Right lobe of liver (tissue), 4 donors: ENCODE results near the gene WSB2.

Experiments
- POLR2A ChIP-seq: fragments of 450-650 bp; IDR thresholded peaks from one replicate; pipeline ENCODE4 v1.6.1; 2017; ENCODE audit warnings: antibody characterized with exemption, mild to moderate bottlenecking
- TF ChIP-seq, protein P1 (sequence below), 4 donors: fragments of 200-600 bp in 3 of 4; fragments of 450-650 bp in 1 of 4; IDR thresholded peaks; one replicate each; pipeline versions ENCODE4 v1.5.1 to v1.8.0; 2016 to 2022; ENCODE audit warnings: antibody characterized with exemption in 4 of 4, mild to moderate bottlenecking in 2 of 4
- donor health status: DM: no; HTN: no; CAD: no.
- donor health status: DM: no; HTN: no; CAD: no.
- donor health status: DM: no; HTN: yes; CAD: no.

DNA sequence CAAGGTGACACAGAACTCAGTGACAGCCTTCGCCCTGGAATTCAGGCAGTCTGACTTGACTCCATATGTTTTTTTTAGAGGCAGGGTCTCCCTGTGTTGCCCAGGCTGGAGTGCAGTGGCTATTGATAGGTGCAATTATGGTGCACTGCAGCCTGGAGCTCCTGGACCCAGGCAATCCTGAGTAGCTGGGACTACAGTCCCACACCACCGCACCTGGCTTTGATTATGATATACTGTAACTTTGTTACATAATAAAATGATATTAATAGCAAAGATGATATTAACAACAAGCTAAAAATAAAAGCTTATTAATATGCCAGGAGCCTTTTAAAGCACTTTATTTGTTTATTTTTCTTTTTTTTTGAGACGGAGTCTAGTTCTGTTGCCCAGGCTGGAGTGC, 33.1 kb upstream of the WSB2 start:
- TF ChIP-seq POLR2A: no peak
- TF ChIP-seq, protein P1, sequence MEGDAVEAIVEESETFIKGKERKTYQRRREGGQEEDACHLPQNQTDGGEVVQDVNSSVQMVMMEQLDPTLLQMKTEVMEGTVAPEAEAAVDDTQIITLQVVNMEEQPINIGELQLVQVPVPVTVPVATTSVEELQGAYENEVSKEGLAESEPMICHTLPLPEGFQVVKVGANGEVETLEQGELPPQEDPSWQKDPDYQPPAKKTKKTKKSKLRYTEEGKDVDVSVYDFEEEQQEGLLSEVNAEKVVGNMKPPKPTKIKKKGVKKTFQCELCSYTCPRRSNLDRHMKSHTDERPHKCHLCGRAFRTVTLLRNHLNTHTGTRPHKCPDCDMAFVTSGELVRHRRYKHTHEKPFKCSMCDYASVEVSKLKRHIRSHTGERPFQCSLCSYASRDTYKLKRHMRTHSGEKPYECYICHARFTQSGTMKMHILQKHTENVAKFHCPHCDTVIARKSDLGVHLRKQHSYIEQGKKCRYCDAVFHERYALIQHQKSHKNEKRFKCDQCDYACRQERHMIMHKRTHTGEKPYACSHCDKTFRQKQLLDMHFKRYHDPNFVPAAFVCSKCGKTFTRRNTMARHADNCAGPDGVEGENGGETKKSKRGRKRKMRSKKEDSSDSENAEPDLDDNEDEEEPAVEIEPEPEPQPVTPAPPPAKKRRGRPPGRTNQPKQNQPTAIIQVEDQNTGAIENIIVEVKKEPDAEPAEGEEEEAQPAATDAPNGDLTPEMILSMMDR (IDR thresholded peaks at IDR 0.05): no peak
